NCI-H2196 (cell line): ENCODE results near the gene TAS2R41.
"Not testable (repeated sequence)": the region's sequence is repeated elsewhere in the genome, so short reads cannot be mapped to it uniquely, and the experiment has no call there.

ENCODE experiments used
- DNase-seq: peaks from one replicate; lab custom pipeline; 2025; ENCODE audit not compliant: unreplicated experiment; lab: John Stamatoyannopoulos, UW

TAS2R41 gene

GRCh38 chr7:143455942-143456341 lies 21.7 kb upstream of the TAS2R41 start:
- DNase-seq: no peak

- no peak for DNase-seq
Measured at GRCh38 chr7:143456992-143457793, 20.5 kb upstream of the TAS2R41 start.

- DNase-seq: no peak
Measured at GRCh38 chr7:143458263-143458662, 19.4 kb upstream of the TAS2R41 start.

GRCh38 chr7:143458681-143459080 lies 19.0 kb upstream of the TAS2R41 start:
- DNase-seq: no peak

GRCh38 chr7:143459359-143459758 lies 18.3 kb upstream of the TAS2R41 start:
- DNase-seq: no peak

- DNase-seq: no peak
Measured at GRCh38 chr7:143460271-143460979, 17.2 kb upstream of the TAS2R41 start.

- no peak for DNase-seq
Measured at GRCh38 chr7:143462045-143462444, 15.6 kb upstream of the TAS2R41 start.

- no peak for DNase-seq
Measured at GRCh38 chr7:143463556-143463955, 14.1 kb upstream of the TAS2R41 start.

GRCh38 chr7:143463957-143464356 lies 13.7 kb upstream of the TAS2R41 start:
- DNase-seq: no peak

- DNase-seq: no peak
Measured at GRCh38 chr7:143467724-143468123, 9.9 kb upstream of the TAS2R41 start.

GRCh38 chr7:143472071-143472689 lies 5.5 kb upstream of the TAS2R41 start:
- DNase-seq: not testable (repeated sequence)

GRCh38 chr7:143479055-143479766 lies 1.5 kb downstream of the TAS2R41 start:
- DNase-seq: no peak

GRCh38 chr7:143480501-143480900 lies 2.8 kb downstream of the TAS2R41 start:
- DNase-seq: no peak

- no peak for DNase-seq
Measured at GRCh38 chr7:143484119-143484518, 6.4 kb downstream of the TAS2R41 start.

- DNase-seq: no peak
Measured at GRCh38 chr7:143485094-143485493, 7.4 kb downstream of the TAS2R41 start.

GRCh38 chr7:143485500-143485899 lies 7.8 kb downstream of the TAS2R41 start:
- no peak for DNase-seq

GRCh38 chr7:143486266-143486665 lies 8.6 kb downstream of the TAS2R41 start:
- DNase-seq: not testable (repeated sequence)

- no peak for DNase-seq
Measured at GRCh38 chr7:143487061-143487460, 9.4 kb downstream of the TAS2R41 start.

GRCh38 chr7:143487566-143487965 lies 9.9 kb downstream of the TAS2R41 start:
- no peak for DNase-seq

- no peak for DNase-seq
Measured at GRCh38 chr7:143490717-143491306, 13.1 kb downstream of the TAS2R41 start.

GRCh38 chr7:143492043-143492471 lies 14.4 kb downstream of the TAS2R41 start:
- no peak for DNase-seq
